MM.1S (cell line): ENCODE measurements around the gene DPH1.

Experiments used
- DNase-seq: peaks from one replicate; pipeline ENCODE4 v3.0.0-alpha.2; 2015
- H2AFZ ChIP-seq: fragments of 300-600 bp; sonication (generic); 2 replicates; pipeline ENCODE4 v1.6.0; 2016; ENCODE audit warnings: antibody characterized with exemption, low read length
- H3F3A ChIP-seq: fragments of 300-600 bp; sonication (generic); 2 replicates; pipeline ENCODE4 v1.6.1; 2016; ENCODE audit warnings: mild to moderate bottlenecking, antibody characterized with exemption, low read length, moderate library complexity, mixed read lengths; ENCODE audit not compliant: insufficient read depth
- H3K27ac ChIP-seq: fragments of 300-600 bp; sonication (generic); 2 replicates; pipeline ENCODE4 v1.5.1; 2016; ENCODE audit warnings: mild to moderate bottlenecking, low read length
- H3K27me3 ChIP-seq: fragments of 300-600 bp; sonication (generic); replicated peaks from 2 replicates; pipeline ENCODE4 v1.6.0; 2016; ENCODE audit warnings: low read length; ENCODE audit not compliant: insufficient read depth
- H3K36me3 ChIP-seq: fragments of 300-600 bp; sonication (generic); replicated peaks from 2 replicates; pipeline ENCODE4 v1.6.1; 2016; ENCODE audit warnings: mild to moderate bottlenecking, low read length, mixed read lengths; ENCODE audit not compliant: insufficient read depth
- H3K4me1 ChIP-seq: fragments of 300-600 bp; sonication (generic); 2 replicates; pipeline ENCODE4 v1.6.1; 2016; ENCODE audit warnings: low read length, mixed read lengths
- H3K4me2 ChIP-seq: fragments of 300-600 bp; sonication (generic); 2 replicates; pipeline ENCODE4 v1.6.0; 2016; ENCODE audit warnings: low read depth, low read length
- H3K4me3 ChIP-seq: fragments of 300-600 bp; sonication (generic); 2 replicates; pipeline ENCODE4 v1.5.1; 2016; ENCODE audit warnings: low read length, mixed read lengths
- H3K79me2 ChIP-seq: fragments of 300-600 bp; sonication (generic); 2 replicates; pipeline ENCODE4 v1.6.1; 2016; ENCODE audit warnings: mixed run types, low read length, mixed read lengths
- H3K9ac ChIP-seq: fragments of 300-600 bp; sonication (generic); 2 replicates; pipeline ENCODE4 v1.6.1; 2016; ENCODE audit warnings: low read length, mixed read lengths
- H3K9me2 ChIP-seq: fragments of 300-600 bp; sonication (generic); replicated peaks from 2 replicates; pipeline ENCODE4 v1.6.1; 2016; ENCODE audit warnings: mild to moderate bottlenecking, low read length, mixed read lengths; ENCODE audit not compliant: insufficient read depth
- H3K9me3 ChIP-seq: fragments of 300-600 bp; sonication (generic); replicated peaks from 2 replicates; pipeline ENCODE4 v1.6.1; 2016; ENCODE audit warnings: mild to moderate bottlenecking, low read length, mixed read lengths; ENCODE audit not compliant: insufficient read depth
- H4K20me1 ChIP-seq: fragments of 300-600 bp; sonication (generic); 2 replicates; pipeline ENCODE4 v1.6.1; 2016; ENCODE audit warnings: mild to moderate bottlenecking, low read length, moderate library complexity, mixed read lengths; ENCODE audit not compliant: insufficient read depth
- EZH2 ChIP-seq: fragments of 300-600 bp; sonication (generic); optimal IDR thresholded peaks from 2 replicates; pipeline ENCODE3; 2017; ENCODE audit warnings: low read depth, mild to moderate bottlenecking, antibody characterized with exemption, low read length, mixed read lengths
- EZH2phosphoT487 ChIP-seq: fragments of 300-600 bp; sonication (generic); IDR thresholded peaks from 2 replicates; pipeline ENCODE4 v1.6.1; 2018; ENCODE audit warnings: antibody characterized with exemption, low read length
- TF ChIP-seq, protein P1 (sequence below): fragments of 300-600 bp; sonication (generic); IDR thresholded peaks from 2 replicates; pipeline ENCODE4 v1.5.1; 2016; ENCODE audit warnings: antibody characterized with exemption, low read length, mixed read lengths

Gene DPH1

DNA sequence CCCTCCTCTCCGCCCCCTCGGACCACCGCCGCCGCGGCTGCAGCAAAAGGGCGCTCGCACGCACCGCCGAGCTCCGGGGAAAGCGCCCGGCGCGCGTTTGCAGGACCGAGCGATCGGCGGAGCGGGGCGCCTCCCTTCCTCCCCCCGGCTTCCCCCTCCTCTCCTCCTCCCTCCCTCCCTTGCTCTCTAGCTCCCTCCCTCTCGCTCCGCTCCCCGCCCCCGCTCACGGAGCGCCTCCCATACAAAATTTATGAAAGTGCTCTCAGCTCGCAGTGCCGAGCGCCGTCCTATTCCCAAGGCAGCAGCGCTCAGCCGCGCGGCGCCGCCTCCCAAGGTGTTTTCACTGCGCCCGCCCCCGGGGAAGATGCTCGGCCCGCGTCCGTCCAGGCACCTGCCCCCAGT is 4.7 kb upstream of the DPH1 start, which contains the start of gene RTN4RL1:
RTN4RL1 (minus strand) TSS at position 115 of the 402 bp plus-strand sequence. CDS start 469 bp downstream, outside the sequence.
- Histone ChIP-seq H3K36me3 (no peaks in the 10 kb centered on the region), H3K9me3 (no peaks in the 10 kb centered on the region), H3F3A (no peaks in the 10 kb centered on the region), H4K20me1 (no peaks in the 10 kb centered on the region), H3K27me3 (peaks cover 91% of the 10 kb centered on the region), H3K4me1 (no peaks in the 10 kb centered on the region), H3K79me2 (peaks cover 2% of the 10 kb centered on the region), H3K9me2 (no peaks in the 10 kb centered on the region), H3K4me3 (peak within 1 kb of the TSS; percentile 47; the same call in 1 of the 2 replicates), H3K27ac (no peak within 1 kb of the TSS), H2AFZ (no peak within 1 kb of the TSS), H3K4me2 (peak within 1 kb of the TSS; percentile 66; the same call in 1 of the 2 replicates), H3K9ac (no peak within 1 kb of the TSS)
- peak; percentile 29 for DNase-seq
- TF ChIP-seq, protein P1, sequence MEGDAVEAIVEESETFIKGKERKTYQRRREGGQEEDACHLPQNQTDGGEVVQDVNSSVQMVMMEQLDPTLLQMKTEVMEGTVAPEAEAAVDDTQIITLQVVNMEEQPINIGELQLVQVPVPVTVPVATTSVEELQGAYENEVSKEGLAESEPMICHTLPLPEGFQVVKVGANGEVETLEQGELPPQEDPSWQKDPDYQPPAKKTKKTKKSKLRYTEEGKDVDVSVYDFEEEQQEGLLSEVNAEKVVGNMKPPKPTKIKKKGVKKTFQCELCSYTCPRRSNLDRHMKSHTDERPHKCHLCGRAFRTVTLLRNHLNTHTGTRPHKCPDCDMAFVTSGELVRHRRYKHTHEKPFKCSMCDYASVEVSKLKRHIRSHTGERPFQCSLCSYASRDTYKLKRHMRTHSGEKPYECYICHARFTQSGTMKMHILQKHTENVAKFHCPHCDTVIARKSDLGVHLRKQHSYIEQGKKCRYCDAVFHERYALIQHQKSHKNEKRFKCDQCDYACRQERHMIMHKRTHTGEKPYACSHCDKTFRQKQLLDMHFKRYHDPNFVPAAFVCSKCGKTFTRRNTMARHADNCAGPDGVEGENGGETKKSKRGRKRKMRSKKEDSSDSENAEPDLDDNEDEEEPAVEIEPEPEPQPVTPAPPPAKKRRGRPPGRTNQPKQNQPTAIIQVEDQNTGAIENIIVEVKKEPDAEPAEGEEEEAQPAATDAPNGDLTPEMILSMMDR: no peak
- TF ChIP-seq EZH2: no peak
- no peak for TF ChIP-seq EZH2phosphoT487

DNA sequence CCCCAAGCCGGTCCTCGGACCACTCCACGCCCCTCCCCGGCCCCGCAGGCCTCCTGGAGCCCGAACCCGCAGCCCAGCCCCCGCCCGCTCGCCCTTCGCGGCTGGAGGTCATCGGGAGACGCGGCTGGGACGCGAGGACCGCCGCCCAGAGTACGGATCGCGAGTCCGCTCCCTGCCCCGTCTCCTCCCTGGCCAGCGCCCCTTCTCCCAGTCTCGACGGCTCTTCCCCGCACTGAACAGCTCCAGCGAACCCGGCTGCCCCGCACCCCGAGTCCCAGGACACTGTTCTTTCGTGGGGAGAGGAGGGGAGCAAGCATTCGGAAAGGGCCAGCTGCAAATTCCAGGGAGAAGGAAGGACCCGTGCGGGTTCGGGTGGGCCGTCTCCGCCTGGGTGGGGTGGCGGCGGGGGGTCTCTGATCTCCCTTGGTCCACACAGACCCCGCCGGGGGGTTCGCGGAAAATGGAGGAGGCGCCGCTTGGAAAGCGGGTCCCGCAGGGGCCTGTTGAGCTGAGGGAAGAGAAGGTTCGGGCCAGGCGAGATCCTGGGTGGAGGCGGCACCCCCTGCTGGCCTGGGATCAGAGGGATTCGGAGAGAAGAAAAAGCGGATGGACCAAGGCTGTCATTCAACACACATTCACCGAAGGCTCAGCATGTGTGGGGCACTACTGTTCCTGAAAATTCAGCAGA is 4.2 kb upstream of the DPH1 start:
- Histone ChIP-seq H3K27me3 (peaks cover 85% of the 10 kb centered on the region), H3K36me3 (no peaks in the 10 kb centered on the region), H3K9ac (no peak overlapping the region), H4K20me1 (no peaks in the 10 kb centered on the region), H3K9me3 (no peaks in the 10 kb centered on the region), H3K4me1 (0 out of 2 replicates have a peak, but pooled peaks cover 1% of the 10 kb centered on the region), H3K27ac (no peak overlapping the region), H3F3A (no peaks in the 10 kb centered on the region), H2AFZ (no peak overlapping the region), H3K4me3 (peak overlapping the region; percentile 47; the same call in 1 of the 2 replicates), H3K9me2 (no peaks in the 10 kb centered on the region), H3K79me2 (peaks cover 8% of the 10 kb centered on the region), H3K4me2 (peak overlapping the region; percentile 66; the same call in 1 of the 2 replicates)
- TF ChIP-seq, protein P1: peak; percentile 27
- TF ChIP-seq EZH2phosphoT487: no peak; the same call in 1 of the 2 replicates
- peak; percentile 66 for TF ChIP-seq EZH2
- DNase-seq: no peak

DNA sequence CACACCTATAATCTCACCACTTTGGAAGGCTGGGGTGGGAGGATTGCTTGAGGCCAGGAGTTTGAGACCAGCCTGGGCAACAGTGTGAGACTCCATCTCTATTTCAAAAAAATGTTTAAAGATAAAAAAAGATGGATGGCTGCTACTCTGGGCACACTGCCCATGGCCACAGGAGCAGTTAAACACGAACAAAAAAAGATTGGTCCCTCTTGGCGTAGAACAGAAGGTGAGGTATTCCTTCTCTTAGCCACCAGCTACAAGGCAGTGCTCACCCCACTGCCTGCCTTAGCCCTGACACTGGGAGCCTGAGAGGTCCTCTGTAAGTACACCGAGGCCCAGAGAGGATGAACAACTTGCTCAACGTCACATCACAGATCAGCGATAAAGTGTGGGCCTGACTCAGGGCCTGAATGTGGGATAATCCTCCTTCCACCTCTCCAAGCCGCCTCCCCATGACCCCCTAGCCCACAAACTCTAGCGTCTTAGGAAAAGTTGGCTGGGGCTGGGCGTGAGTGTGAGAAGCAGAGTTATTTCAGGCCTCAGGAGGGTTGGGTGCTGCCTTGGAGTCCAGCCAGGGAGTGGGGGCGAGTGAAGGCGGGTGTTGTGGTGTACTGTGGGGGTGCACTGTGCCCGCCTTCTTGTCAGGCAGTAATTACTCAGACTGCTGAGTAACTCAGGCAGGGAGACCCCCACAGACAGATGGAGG is 2.3 kb upstream of the DPH1 start:
- no peak overlapping the region for H2AFZ ChIP-seq
- no peaks in the 10 kb centered on the region for H3F3A ChIP-seq
- 0 out of 2 replicates have a peak, but pooled peaks cover 5% of the 10 kb centered on the region for H3K4me1 ChIP-seq
- no peaks in the 10 kb centered on the region for H3K36me3 ChIP-seq
- no peaks in the 10 kb centered on the region for H3K9me3 ChIP-seq
- no peak overlapping the region for H3K4me3 ChIP-seq
- H3K27ac ChIP-seq: no peak overlapping the region
- no peak overlapping the region for H3K9ac ChIP-seq
- no peak overlapping the region for H3K4me2 ChIP-seq
- H3K79me2 ChIP-seq: peaks cover 22% of the 10 kb centered on the region
- H3K27me3 ChIP-seq: peaks cover 67% of the 10 kb centered on the region
- DNase-seq: no peak
- no peaks in the 10 kb centered on the region for H4K20me1 ChIP-seq
- no peaks in the 10 kb centered on the region for H3K9me2 ChIP-seq
- no peak for TF ChIP-seq EZH2phosphoT487
- no peak for TF ChIP-seq EZH2
